T47D (cell line): Measurements from ENCODE around the gene DIS3L2.

Source experiments
- DNase-seq, 2 experiments: peaks; one replicate each; pipeline versions ENCODE4 v3.0.0 to v3.0.0-alpha.2; 2011 to 2012; ENCODE audit warnings: low read depth in 1 of 2, low spot score in 1 of 2
- JUND ChIP-seq: IDR thresholded peaks from 2 replicates; pipeline ENCODE4 v1.6.1; 2012; ENCODE audit warnings: low read depth
- in situ Hi-C: cut with HindIII; loops from 2 replicates; pipeline ENCODE4 v1.10.0; 2016; ENCODE audit warnings: low sequenced_read_pairs, low pct_unique_long_range_greater_than_20kb

The DIS3L2 gene

GRCh38 chr2:232345251-232345650 is 383.7 kb downstream of the DIS3L2 start:
- DNase-seq: no peak
- no peak for TF ChIP-seq JUND
- in situ Hi-C loops: no loop called here

- no peak for DNase-seq
- TF ChIP-seq JUND: no peak
- in situ Hi-C loops: no loop called here
Measured at GRCh38 chr2:232347369-232347768, 385.9 kb downstream of the DIS3L2 start.

GRCh38 chr2:232348936-232349335 is 387.4 kb downstream of the DIS3L2 start:
- TF ChIP-seq JUND: no peak
- in situ Hi-C loops: no loop called here
- DNase-seq: no peak

- no peak for TF ChIP-seq JUND
- DNase-seq: no peak
- in situ Hi-C loops: no loop called here
Measured at GRCh38 chr2:232349546-232349945, 388.0 kb downstream of the DIS3L2 start.

GRCh38 chr2:232349946-232350635 is 388.6 kb downstream of the DIS3L2 start:
- no peak for DNase-seq
- TF ChIP-seq JUND: no peak
- in situ Hi-C loops: no loop called here

GRCh38 chr2:232350804-232351685 is 389.5 kb downstream of the DIS3L2 start:
- no peak for TF ChIP-seq JUND
- no peak for DNase-seq
- in situ Hi-C loops: no loop called here

- DNase-seq: no peak
- in situ Hi-C loops: no loop called here
- no peak for TF ChIP-seq JUND
Measured at GRCh38 chr2:232351686-232352510, 390.4 kb downstream of the DIS3L2 start.

- DNase-seq: no peak
- no peak for TF ChIP-seq JUND
- in situ Hi-C loops: no loop called here
Measured at GRCh38 chr2:232352511-232353091, 391.1 kb downstream of the DIS3L2 start.

- in situ Hi-C loops: no loop called here
- no peak for DNase-seq
- no peak for TF ChIP-seq JUND
Measured at GRCh38 chr2:232353096-232353495, 391.6 kb downstream of the DIS3L2 start.

GRCh38 chr2:232353660-232354059 is 392.1 kb downstream of the DIS3L2 start:
- DNase-seq: no peak
- TF ChIP-seq JUND: no peak
- in situ Hi-C loops: no loop called here

- no peak for DNase-seq
- TF ChIP-seq JUND: no peak
- in situ Hi-C loops: no loop called here
Measured at GRCh38 chr2:232354069-232354468, 392.6 kb downstream of the DIS3L2 start.

GRCh38 chr2:232361646-232362045 is 400.1 kb downstream of the DIS3L2 start:
- in situ Hi-C loops: no loop called here
- TF ChIP-seq JUND: no peak
- DNase-seq: no peak
